ENCODE measurements around the gene TCF3.

DNA sequence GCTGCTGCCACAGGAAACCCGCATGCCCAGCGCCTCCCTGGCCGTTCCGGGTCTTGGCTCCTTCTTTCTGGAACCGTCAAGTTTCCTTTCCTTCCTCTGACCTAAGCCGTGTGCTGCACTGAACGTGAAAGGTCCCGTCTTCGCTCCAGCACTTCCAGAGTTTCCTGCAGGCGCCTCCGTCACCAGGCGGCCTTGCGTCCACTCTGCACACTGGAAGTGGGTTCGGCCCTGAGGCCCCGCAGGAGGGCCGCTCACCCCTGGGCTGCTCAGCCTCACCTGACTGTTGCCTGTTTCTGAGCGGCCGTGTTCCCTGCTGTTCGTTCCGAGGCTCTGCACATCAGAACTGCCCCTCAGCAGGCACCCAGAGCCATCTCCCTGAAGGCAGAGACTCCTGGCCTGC, 72.0 kb downstream of the TCF3 start:
- TF ChIP-seq POLR2AphosphoS5 (IDR thresholded peaks at IDR 0.05; ENCODE audit: low read depth, low read length) (no peak), POLR2A (IDR thresholded peaks at IDR 0.05; ENCODE audit: low read depth, low read length) (no peak), POU2F2 (IDR thresholded peaks at IDR 0.05; ENCODE audit: low read depth, low read length) (no peak), TAF1 (IDR thresholded peaks at IDR 0.05; ENCODE audit: low read depth, low read length) (no peak)
